Transverse colon (tissue), 4 donors: ENCODE data around the gene DDX50.

ENCODE experiments used
- POLR2AphosphoS5 ChIP-seq, 3 donors: sonication (generic); formaldehyde crosslinking; IDR thresholded peaks; one replicate each; pipeline ENCODE4 v1.6.1; 2016; ENCODE audit warnings: antibody characterized with exemption in 3 of 3
- TF ChIP-seq, protein P1 (sequence below), 5 experiments: fragments of 200-600 bp in 3 of 5; fragments of 450-650 bp in 2 of 5; sonication (generic) in 3 of 5; IDR thresholded peaks; 1 replicate in 2 of 5; 2 replicates in 3 of 5; pipeline ENCODE4 v1.5.1; 2016 to 2017; ENCODE audit warnings: antibody characterized with exemption in 5 of 5, inconsistent platforms in 3 of 5, mild to moderate bottlenecking in 2 of 5, moderate library complexity in 1 of 5

DNA sequence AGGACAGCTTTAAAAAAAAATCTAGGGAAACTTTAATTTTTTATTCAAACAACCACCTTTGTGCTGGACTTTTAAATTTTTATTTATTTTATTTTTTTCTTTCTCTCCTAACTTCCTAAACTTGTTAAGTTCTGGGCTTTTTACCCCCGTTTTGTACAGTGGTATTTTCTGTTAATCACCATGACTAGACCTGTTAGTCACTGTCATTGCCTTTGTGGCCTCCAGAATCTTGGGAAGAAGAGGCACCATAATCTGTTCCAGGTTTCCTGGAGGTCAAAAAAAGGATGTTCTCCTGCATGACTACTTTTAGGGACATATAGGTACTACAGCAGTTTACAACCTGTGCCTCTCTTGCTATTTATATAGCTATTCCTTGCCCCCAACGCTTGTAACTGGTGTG is 31.1 kb upstream of the DDX50 start:
- TF ChIP-seq, protein P1, sequence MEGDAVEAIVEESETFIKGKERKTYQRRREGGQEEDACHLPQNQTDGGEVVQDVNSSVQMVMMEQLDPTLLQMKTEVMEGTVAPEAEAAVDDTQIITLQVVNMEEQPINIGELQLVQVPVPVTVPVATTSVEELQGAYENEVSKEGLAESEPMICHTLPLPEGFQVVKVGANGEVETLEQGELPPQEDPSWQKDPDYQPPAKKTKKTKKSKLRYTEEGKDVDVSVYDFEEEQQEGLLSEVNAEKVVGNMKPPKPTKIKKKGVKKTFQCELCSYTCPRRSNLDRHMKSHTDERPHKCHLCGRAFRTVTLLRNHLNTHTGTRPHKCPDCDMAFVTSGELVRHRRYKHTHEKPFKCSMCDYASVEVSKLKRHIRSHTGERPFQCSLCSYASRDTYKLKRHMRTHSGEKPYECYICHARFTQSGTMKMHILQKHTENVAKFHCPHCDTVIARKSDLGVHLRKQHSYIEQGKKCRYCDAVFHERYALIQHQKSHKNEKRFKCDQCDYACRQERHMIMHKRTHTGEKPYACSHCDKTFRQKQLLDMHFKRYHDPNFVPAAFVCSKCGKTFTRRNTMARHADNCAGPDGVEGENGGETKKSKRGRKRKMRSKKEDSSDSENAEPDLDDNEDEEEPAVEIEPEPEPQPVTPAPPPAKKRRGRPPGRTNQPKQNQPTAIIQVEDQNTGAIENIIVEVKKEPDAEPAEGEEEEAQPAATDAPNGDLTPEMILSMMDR (IDR thresholded peaks at IDR 0.05) = no peak
- no peak for TF ChIP-seq POLR2AphosphoS5 (IDR thresholded peaks at IDR 0.05)
